ENCODE data around the gene ABCD2.
"Not testable (repeated sequence)": the region's sequence is repeated elsewhere in the genome, so short reads cannot be mapped to it uniquely, and the experiment has no call there.

The ABCD2 gene

GRCh38 chr12:39610436-39611025 is 9.1 kb downstream of the ABCD2 start:
- Histone ChIP-seq H3K4me3 (ENCODE audit: low read length) (no peak overlapping the region), H3K4me1 (ENCODE audit: control insufficient read depth, low read depth, low read length) (no peaks in the 10 kb centered on the region), H3K27me3 (ENCODE audit: insufficient read depth, low read length, poor library complexity) (no peaks in the 10 kb centered on the region), H4K5ac (ENCODE audit: low read length) (no peak overlapping the region), H3K4me2 (ENCODE audit: low read length) (no peak overlapping the region), H4K8ac (ENCODE audit: low read depth, low read length) (no peak overlapping the region), H2AK5ac (ENCODE audit: low read length) (no peak overlapping the region), H2BK5ac (ENCODE audit: low read length) (no peak overlapping the region), H3K4ac (ENCODE audit: low read depth, low read length) (no peak overlapping the region), H3K23ac (ENCODE audit: low read length) (no peak overlapping the region), H3K27ac (ENCODE audit: low read depth, low read length) (no peak overlapping the region), H3K18ac (ENCODE audit: low read length) (no peak overlapping the region), H2BK15ac (replicated peaks; ENCODE audit: low read depth) (no peak overlapping the region), H3K56ac (ENCODE audit: low read length) (no peak overlapping the region), H3K36me3 (ENCODE audit: control insufficient read depth, insufficient read depth, low read length) (no peaks in the 10 kb centered on the region), H3K9ac (ENCODE audit: low read length) (no peak overlapping the region), H2BK120ac (ENCODE audit: low read depth, low read length) (no peak overlapping the region), H3K79me1 (ENCODE audit: low read length) (no peaks in the 10 kb centered on the region), H3K79me2 (ENCODE audit: control insufficient read depth, insufficient read depth, low read length) (no peaks in the 10 kb centered on the region)
- WGBS (ENCODE audit: extremely low coverage, insufficient coverage, low lambda C conversion rate): no CpG with 5 or more reads among the region's 1 CpG
- DNase-seq: no peak

GRCh38 chr12:39606712-39607423 is 12.7 kb downstream of the ABCD2 start:
- Histone ChIP-seq H3K23ac (ENCODE audit: low read length) (no peak overlapping the region), H3K79me2 (ENCODE audit: control insufficient read depth, insufficient read depth, low read length) (no peaks in the 10 kb centered on the region), H2BK15ac (replicated peaks; ENCODE audit: low read depth) (no peak overlapping the region), H3K4me2 (ENCODE audit: low read length) (no peak overlapping the region), H3K4me1 (ENCODE audit: control insufficient read depth, low read depth, low read length) (no peaks in the 10 kb centered on the region), H2BK120ac (ENCODE audit: low read depth, low read length) (no peak overlapping the region), H3K4ac (ENCODE audit: low read depth, low read length) (no peak overlapping the region), H2BK5ac (ENCODE audit: low read length) (no peak overlapping the region), H3K27ac (ENCODE audit: low read depth, low read length) (no peak overlapping the region), H2AK5ac (ENCODE audit: low read length) (no peak overlapping the region), H3K9ac (ENCODE audit: low read length) (no peak overlapping the region), H3K27me3 (ENCODE audit: insufficient read depth, low read length, poor library complexity) (no peaks in the 10 kb centered on the region), H3K56ac (ENCODE audit: low read length) (no peak overlapping the region), H3K79me1 (ENCODE audit: low read length) (no peaks in the 10 kb centered on the region), H3K36me3 (ENCODE audit: control insufficient read depth, insufficient read depth, low read length) (no peaks in the 10 kb centered on the region), H4K5ac (ENCODE audit: low read length) (no peak overlapping the region), H3K4me3 (ENCODE audit: low read length) (no peak overlapping the region), H3K18ac (ENCODE audit: low read length) (no peak overlapping the region), H4K8ac (ENCODE audit: low read depth, low read length) (no peak overlapping the region)
- no peak for DNase-seq
- 100% methylated on average over 1 of the region's 4 CpGs for WGBS (ENCODE audit: extremely low coverage, insufficient coverage, low lambda C conversion rate)

GRCh38 chr12:39605996-39606395 is 13.6 kb downstream of the ABCD2 start:
- no CpG with 5 or more reads among the region's 3 CpGs for WGBS (ENCODE audit: extremely low coverage, insufficient coverage, low lambda C conversion rate)
- no peak overlapping the region for H2AK5ac ChIP-seq (ENCODE audit: low read length)
- H3K9ac ChIP-seq (ENCODE audit: low read length): no peak overlapping the region
- H3K27ac ChIP-seq (ENCODE audit: low read depth, low read length): no peak overlapping the region
- H4K5ac ChIP-seq (ENCODE audit: low read length): no peak overlapping the region
- peak; percentile 62 for DNase-seq
- no peak overlapping the region for H3K4me3 ChIP-seq (ENCODE audit: low read length)
- no peak overlapping the region for H2BK120ac ChIP-seq (ENCODE audit: low read depth, low read length)
- H3K36me3 ChIP-seq (ENCODE audit: control insufficient read depth, insufficient read depth, low read length): no peaks in the 10 kb centered on the region
- no peak overlapping the region for H3K4me2 ChIP-seq (ENCODE audit: low read length)
- no peak overlapping the region for H2BK15ac ChIP-seq (replicated peaks; ENCODE audit: low read depth)
- H3K56ac ChIP-seq (ENCODE audit: low read length): no peak overlapping the region
- H3K23ac ChIP-seq (ENCODE audit: low read length): no peak overlapping the region
- H3K18ac ChIP-seq (ENCODE audit: low read length): no peak overlapping the region
- no peak overlapping the region for H3K4ac ChIP-seq (ENCODE audit: low read depth, low read length)
- no peaks in the 10 kb centered on the region for H3K79me2 ChIP-seq (ENCODE audit: control insufficient read depth, insufficient read depth, low read length)
- no peak overlapping the region for H4K8ac ChIP-seq (ENCODE audit: low read depth, low read length)
- no peak overlapping the region for H2BK5ac ChIP-seq (ENCODE audit: low read length)
- H3K79me1 ChIP-seq (ENCODE audit: low read length): no peaks in the 10 kb centered on the region
- no peaks in the 10 kb centered on the region for H3K27me3 ChIP-seq (ENCODE audit: insufficient read depth, low read length, poor library complexity)
- H3K4me1 ChIP-seq (ENCODE audit: control insufficient read depth, low read depth, low read length): no peaks in the 10 kb centered on the region

- Histone ChIP-seq H3K27ac (ENCODE audit: low read depth, low read length) (no peak overlapping the region), H2AK5ac (ENCODE audit: low read length) (no peak overlapping the region), H3K4ac (ENCODE audit: low read depth, low read length) (no peak overlapping the region), H2BK120ac (ENCODE audit: low read depth, low read length) (no peak overlapping the region), H4K8ac (ENCODE audit: low read depth, low read length) (no peak overlapping the region), H2BK15ac (replicated peaks; ENCODE audit: low read depth) (no peak overlapping the region), H3K4me1 (ENCODE audit: control insufficient read depth, low read depth, low read length) (no peaks in the 10 kb centered on the region), H3K27me3 (ENCODE audit: insufficient read depth, low read length, poor library complexity) (no peaks in the 10 kb centered on the region), H3K79me1 (ENCODE audit: low read length) (no peaks in the 10 kb centered on the region), H3K18ac (ENCODE audit: low read length) (no peak overlapping the region), H4K5ac (ENCODE audit: low read length) (no peak overlapping the region), H3K56ac (ENCODE audit: low read length) (no peak overlapping the region), H2BK5ac (ENCODE audit: low read length) (no peak overlapping the region), H3K79me2 (ENCODE audit: control insufficient read depth, insufficient read depth, low read length) (no peaks in the 10 kb centered on the region), H3K36me3 (ENCODE audit: control insufficient read depth, insufficient read depth, low read length) (no peaks in the 10 kb centered on the region), H3K9ac (ENCODE audit: low read length) (no peak overlapping the region), H3K4me2 (ENCODE audit: low read length) (no peak overlapping the region), H3K23ac (ENCODE audit: low read length) (no peak overlapping the region), H3K4me3 (ENCODE audit: low read length) (no peak overlapping the region)
- peak; percentile 45 for DNase-seq
- WGBS (ENCODE audit: extremely low coverage, insufficient coverage, low lambda C conversion rate): no CpG with 5 or more reads among the region's 1 CpG
These were observed 14.1 kb downstream of the ABCD2 start for GRCh38 chr12:39605501-39605900.

GRCh38 chr12:39603065-39603464 is 16.5 kb downstream of the ABCD2 start:
- no peaks in the 10 kb centered on the region for H3K4me1 ChIP-seq (ENCODE audit: control insufficient read depth, low read depth, low read length)
- H3K36me3 ChIP-seq (ENCODE audit: control insufficient read depth, insufficient read depth, low read length): no peaks in the 10 kb centered on the region
- no peak overlapping the region for H3K23ac ChIP-seq (ENCODE audit: low read length)
- H3K56ac ChIP-seq (ENCODE audit: low read length): no peak overlapping the region
- H2BK120ac ChIP-seq (ENCODE audit: low read depth, low read length): no peak overlapping the region
- H3K4me2 ChIP-seq (ENCODE audit: low read length): no peak overlapping the region
- no peak overlapping the region for H3K9ac ChIP-seq (ENCODE audit: low read length)
- DNase-seq: no peak
- no peak overlapping the region for H2AK5ac ChIP-seq (ENCODE audit: low read length)
- no peak overlapping the region for H2BK15ac ChIP-seq (replicated peaks; ENCODE audit: low read depth)
- no peaks in the 10 kb centered on the region for H3K79me1 ChIP-seq (ENCODE audit: low read length)
- no peak overlapping the region for H4K5ac ChIP-seq (ENCODE audit: low read length)
- H4K8ac ChIP-seq (ENCODE audit: low read depth, low read length): no peak overlapping the region
- no peak overlapping the region for H3K4me3 ChIP-seq (ENCODE audit: low read length)
- H3K27ac ChIP-seq (ENCODE audit: low read depth, low read length): no peak overlapping the region
- H3K4ac ChIP-seq (ENCODE audit: low read depth, low read length): no peak overlapping the region
- no peak overlapping the region for H3K18ac ChIP-seq (ENCODE audit: low read length)
- no peak overlapping the region for H2BK5ac ChIP-seq (ENCODE audit: low read length)
- H3K27me3 ChIP-seq (ENCODE audit: insufficient read depth, low read length, poor library complexity): no peaks in the 10 kb centered on the region
- H3K79me2 ChIP-seq (ENCODE audit: control insufficient read depth, insufficient read depth, low read length): no peaks in the 10 kb centered on the region

GRCh38 chr12:39601951-39602350 is 17.7 kb downstream of the ABCD2 start:
- H3K4me2 ChIP-seq (ENCODE audit: low read length); H4K8ac ChIP-seq (ENCODE audit: low read depth, low read length); H2BK120ac ChIP-seq (ENCODE audit: low read depth, low read length); H3K4me1 ChIP-seq (ENCODE audit: control insufficient read depth, low read depth, low read length); H2BK15ac ChIP-seq (replicated peaks; ENCODE audit: low read depth); H3K23ac ChIP-seq (ENCODE audit: low read length); DNase-seq; H3K4me3 ChIP-seq (ENCODE audit: low read length); H3K4ac ChIP-seq (ENCODE audit: low read depth, low read length); H3K18ac ChIP-seq (ENCODE audit: low read length); H4K5ac ChIP-seq (ENCODE audit: low read length); H3K79me2 ChIP-seq (ENCODE audit: control insufficient read depth, insufficient read depth, low read length); H3K27me3 ChIP-seq (ENCODE audit: insufficient read depth, low read length, poor library complexity); H3K56ac ChIP-seq (ENCODE audit: low read length); H2BK5ac ChIP-seq (ENCODE audit: low read length); H2AK5ac ChIP-seq (ENCODE audit: low read length); H3K9ac ChIP-seq (ENCODE audit: low read length); H3K79me1 ChIP-seq (ENCODE audit: low read length); H3K36me3 ChIP-seq (ENCODE audit: control insufficient read depth, insufficient read depth, low read length); H3K27ac ChIP-seq (ENCODE audit: low read depth, low read length): not testable (repeated sequence)
- no CpG with 5 or more reads among the region's 3 CpGs for WGBS (ENCODE audit: extremely low coverage, insufficient coverage, low lambda C conversion rate)

All from mesendoderm (in vitro differentiated cells).